ENCODE measurements around the gene ATF3. TPM values are rescaled to one million over a fixed set of nuclear protein-coding genes. Genes with fewer than 3 reads are reported as not detected.

The ATF3 gene
- total RNA-seq, result 100 to 1,000 TPM in 1 of 2 donors, 10 to 100 TPM in 1; 10.7 to 160 TPM

- DNase-seq (ENCODE audit: low spot score) (peak; percentile 100), ATAC-seq (ENCODE audit: insufficient number of reproducible peaks, low FRiP score, low read depth) (peak; percentile 90)
- Histone ChIP-seq H3K27me3 (replicated peaks; ENCODE audit: insufficient read depth) (no peaks in the 10 kb centered on the region), H3K36me3 (no peaks in the 10 kb centered on the region), H3K4me3 (peak within 1 kb of the TSS; percentile 91), H3K27ac (peak within 1 kb of the TSS; percentile 97), H3K9me3 (no peaks in the 10 kb centered on the region), H3K4me1 (ENCODE audit: control insufficient read depth in 1 of 2, low read depth in 2 of 2) (peaks cover 9 to 57% of the 10 kb centered on the region in 2 donors)
- TF ChIP-seq CTCF (IDR thresholded peaks at IDR 0.05), result no peak
These were observed at the start of gene ATF3 for GRCh38 chr1:212608392-212608958. TSS of gene ATF3 (plus strand) at chr1:212608761. CDS start at chr1:212615022, 6,261 bp downstream.

GRCh38 chr1:212559929-212560328 lies 48.6 kb upstream of the ATF3 start:
- ATAC-seq (ENCODE audit: insufficient number of reproducible peaks, low FRiP score, low read depth), result no peak
- Histone ChIP-seq H3K36me3 (no peaks in the 10 kb centered on the region), H3K4me3 (no peak overlapping the region), H3K9me3 (no peaks in the 10 kb centered on the region), H3K4me1 (ENCODE audit: control insufficient read depth in 1 of 2, low read depth in 2 of 2) (peaks cover 13 to 37% of the 10 kb centered on the region in 2 donors), H3K27ac (peak overlapping the region; percentile 85 to 87), H3K27me3 (replicated peaks; ENCODE audit: insufficient read depth) (no peaks in the 10 kb centered on the region)
- TF ChIP-seq CTCF (IDR thresholded peaks at IDR 0.05), result no peak
- no peak for DNase-seq (ENCODE audit: low spot score)

- TF ChIP-seq CTCF (IDR thresholded peaks at IDR 0.05), result no peak
- H3K27me3 ChIP-seq (replicated peaks; ENCODE audit: insufficient read depth), result no peaks in the 10 kb centered on the region
- H3K4me1 ChIP-seq (ENCODE audit: control insufficient read depth in 1 of 2, low read depth in 2 of 2), result peaks cover 13 to 40% of the 10 kb centered on the region in 2 donors
- ATAC-seq (ENCODE audit: insufficient number of reproducible peaks, low FRiP score, low read depth) (no peak), DNase-seq (ENCODE audit: low spot score) (no peak)
- H3K36me3 ChIP-seq, result no peaks in the 10 kb centered on the region
- no peaks in the 10 kb centered on the region for H3K9me3 ChIP-seq
- H3K4me3 ChIP-seq, result peak overlapping the region; percentile 47
- H3K27ac ChIP-seq, result peak overlapping the region; percentile 85 to 87
These were observed 47.6 kb upstream of the ATF3 start for GRCh38 chr1:212560933-212561460.

- H3K36me3 ChIP-seq, result no peaks in the 10 kb centered on the region
- no peaks in the 10 kb centered on the region for H3K9me3 ChIP-seq
- H3K27me3 ChIP-seq (replicated peaks; ENCODE audit: insufficient read depth), result no peaks in the 10 kb centered on the region
- H3K4me3 ChIP-seq, result peak overlapping the region; percentile 47
- H3K27ac ChIP-seq, result peak overlapping the region; percentile 85 to 87
- no peak for TF ChIP-seq CTCF (IDR thresholded peaks at IDR 0.05)
- no peak for DNase-seq (ENCODE audit: low spot score)
- ATAC-seq (ENCODE audit: insufficient number of reproducible peaks, low FRiP score, low read depth), result peak; percentile 59
- peaks cover 18 to 45% of the 10 kb centered on the region in 2 donors for H3K4me1 ChIP-seq (ENCODE audit: control insufficient read depth in 1 of 2, low read depth in 2 of 2)
These were observed 47.0 kb upstream of the ATF3 start for GRCh38 chr1:212561501-212561931.

GRCh38 chr1:212562771-212563170 lies 45.8 kb upstream of the ATF3 start:
- no peak for DNase-seq (ENCODE audit: low spot score)
- H3K27ac ChIP-seq, result peak overlapping the region; percentile 85 to 87
- peaks cover 21 to 54% of the 10 kb centered on the region in 2 donors for H3K4me1 ChIP-seq (ENCODE audit: control insufficient read depth in 1 of 2, low read depth in 2 of 2)

More at GRCh38 chr1:212562771-212563170, 45.8 kb upstream of the ATF3 start:
- Histone ChIP-seq H3K36me3 (no peaks in the 10 kb centered on the region), H3K9me3 (no peaks in the 10 kb centered on the region), H3K4me3 (no peak overlapping the region), H3K27me3 (replicated peaks; ENCODE audit: insufficient read depth) (no peaks in the 10 kb centered on the region)
- no peak for ATAC-seq (ENCODE audit: insufficient number of reproducible peaks, low FRiP score, low read depth)
- no peak for TF ChIP-seq CTCF (IDR thresholded peaks at IDR 0.05)

All from thoracic aorta (tissue), 2 donors.